Measurements from ENCODE around the gene C16orf96.

DNA sequence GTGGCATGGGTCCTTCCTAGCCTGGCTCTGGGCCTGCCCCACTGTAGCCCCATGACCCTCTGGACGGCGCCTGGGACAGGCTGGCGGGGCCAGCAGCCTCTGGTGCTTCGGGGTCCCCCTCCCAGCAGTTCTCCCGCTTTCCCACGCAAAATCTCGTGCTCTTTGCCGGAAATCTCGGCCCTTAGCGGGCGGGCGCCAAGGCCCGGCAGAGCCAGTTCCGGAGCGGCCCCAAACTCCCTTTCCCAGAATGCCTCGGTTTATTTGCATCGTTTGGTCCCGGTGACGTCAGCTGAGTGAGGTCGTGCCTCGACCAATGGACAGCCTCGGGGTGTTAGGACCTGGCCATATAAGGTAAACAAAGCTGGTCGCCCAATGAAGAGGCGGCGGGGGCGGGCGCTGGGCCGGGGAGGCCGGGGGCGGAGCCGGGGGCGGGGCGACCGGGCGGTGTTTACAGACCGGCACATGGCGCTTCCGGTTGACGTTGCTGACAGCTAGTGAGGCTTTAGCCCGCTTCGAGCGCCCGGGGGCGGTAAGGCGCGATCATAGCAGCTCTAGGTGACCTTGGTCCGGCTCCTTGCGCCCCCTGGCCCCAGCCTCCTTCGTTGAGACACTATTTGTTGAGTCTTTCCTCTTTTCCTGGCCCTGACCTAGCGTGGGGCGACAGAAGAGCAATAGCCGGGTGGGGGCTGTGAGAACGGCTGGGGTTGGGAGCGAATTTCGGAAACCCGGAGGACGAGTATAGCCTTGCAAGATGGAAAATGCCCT is 60.1 kb downstream of the C16orf96 start:
- TF ChIP-seq, protein P1, sequence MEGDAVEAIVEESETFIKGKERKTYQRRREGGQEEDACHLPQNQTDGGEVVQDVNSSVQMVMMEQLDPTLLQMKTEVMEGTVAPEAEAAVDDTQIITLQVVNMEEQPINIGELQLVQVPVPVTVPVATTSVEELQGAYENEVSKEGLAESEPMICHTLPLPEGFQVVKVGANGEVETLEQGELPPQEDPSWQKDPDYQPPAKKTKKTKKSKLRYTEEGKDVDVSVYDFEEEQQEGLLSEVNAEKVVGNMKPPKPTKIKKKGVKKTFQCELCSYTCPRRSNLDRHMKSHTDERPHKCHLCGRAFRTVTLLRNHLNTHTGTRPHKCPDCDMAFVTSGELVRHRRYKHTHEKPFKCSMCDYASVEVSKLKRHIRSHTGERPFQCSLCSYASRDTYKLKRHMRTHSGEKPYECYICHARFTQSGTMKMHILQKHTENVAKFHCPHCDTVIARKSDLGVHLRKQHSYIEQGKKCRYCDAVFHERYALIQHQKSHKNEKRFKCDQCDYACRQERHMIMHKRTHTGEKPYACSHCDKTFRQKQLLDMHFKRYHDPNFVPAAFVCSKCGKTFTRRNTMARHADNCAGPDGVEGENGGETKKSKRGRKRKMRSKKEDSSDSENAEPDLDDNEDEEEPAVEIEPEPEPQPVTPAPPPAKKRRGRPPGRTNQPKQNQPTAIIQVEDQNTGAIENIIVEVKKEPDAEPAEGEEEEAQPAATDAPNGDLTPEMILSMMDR (IDR thresholded peaks at IDR 0.05): peak; percentile 41
- peak; percentile 72 for TF ChIP-seq POLR2A (IDR thresholded peaks at IDR 0.05; ENCODE audit: low read length)
- TF ChIP-seq EP300 (IDR thresholded peaks at IDR 0.05): no peak
- peak; percentile 89 for TF ChIP-seq CHD2 (IDR thresholded peaks at IDR 0.05; ENCODE audit: low read length, partially characterized antibody)
- TF ChIP-seq, protein P2, sequence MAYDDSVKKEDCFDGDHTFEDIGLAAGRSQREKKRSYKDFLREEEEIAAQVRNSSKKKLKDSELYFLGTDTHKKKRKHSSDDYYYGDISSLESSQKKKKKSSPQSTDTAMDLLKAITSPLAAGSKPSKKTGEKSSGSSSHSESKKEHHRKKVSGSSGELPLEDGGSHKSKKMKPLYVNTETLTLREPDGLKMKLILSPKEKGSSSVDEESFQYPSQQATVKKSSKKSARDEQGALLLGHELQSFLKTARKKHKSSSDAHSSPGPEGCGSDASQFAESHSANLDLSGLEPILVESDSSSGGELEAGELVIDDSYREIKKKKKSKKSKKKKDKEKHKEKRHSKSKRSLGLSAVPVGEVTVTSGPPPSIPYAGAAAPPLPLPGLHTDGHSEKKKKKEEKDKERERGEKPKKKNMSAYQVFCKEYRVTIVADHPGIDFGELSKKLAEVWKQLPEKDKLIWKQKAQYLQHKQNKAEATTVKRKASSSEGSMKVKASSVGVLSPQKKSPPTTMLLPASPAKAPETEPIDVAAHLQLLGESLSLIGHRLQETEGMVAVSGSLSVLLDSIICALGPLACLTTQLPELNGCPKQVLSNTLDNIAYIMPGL (CRISPR knock-in tag; IDR thresholded peaks at IDR 0.05; ENCODE audit: borderline replicate concordance): peak; percentile 87; the same call in 1 of the 2 replicates
- no peak; the same call in 1 of the 2 replicates for TF ChIP-seq GATA3 (IDR thresholded peaks at IDR 0.05; ENCODE audit: borderline replicate concordance)
- TF ChIP-seq, protein P3, sequence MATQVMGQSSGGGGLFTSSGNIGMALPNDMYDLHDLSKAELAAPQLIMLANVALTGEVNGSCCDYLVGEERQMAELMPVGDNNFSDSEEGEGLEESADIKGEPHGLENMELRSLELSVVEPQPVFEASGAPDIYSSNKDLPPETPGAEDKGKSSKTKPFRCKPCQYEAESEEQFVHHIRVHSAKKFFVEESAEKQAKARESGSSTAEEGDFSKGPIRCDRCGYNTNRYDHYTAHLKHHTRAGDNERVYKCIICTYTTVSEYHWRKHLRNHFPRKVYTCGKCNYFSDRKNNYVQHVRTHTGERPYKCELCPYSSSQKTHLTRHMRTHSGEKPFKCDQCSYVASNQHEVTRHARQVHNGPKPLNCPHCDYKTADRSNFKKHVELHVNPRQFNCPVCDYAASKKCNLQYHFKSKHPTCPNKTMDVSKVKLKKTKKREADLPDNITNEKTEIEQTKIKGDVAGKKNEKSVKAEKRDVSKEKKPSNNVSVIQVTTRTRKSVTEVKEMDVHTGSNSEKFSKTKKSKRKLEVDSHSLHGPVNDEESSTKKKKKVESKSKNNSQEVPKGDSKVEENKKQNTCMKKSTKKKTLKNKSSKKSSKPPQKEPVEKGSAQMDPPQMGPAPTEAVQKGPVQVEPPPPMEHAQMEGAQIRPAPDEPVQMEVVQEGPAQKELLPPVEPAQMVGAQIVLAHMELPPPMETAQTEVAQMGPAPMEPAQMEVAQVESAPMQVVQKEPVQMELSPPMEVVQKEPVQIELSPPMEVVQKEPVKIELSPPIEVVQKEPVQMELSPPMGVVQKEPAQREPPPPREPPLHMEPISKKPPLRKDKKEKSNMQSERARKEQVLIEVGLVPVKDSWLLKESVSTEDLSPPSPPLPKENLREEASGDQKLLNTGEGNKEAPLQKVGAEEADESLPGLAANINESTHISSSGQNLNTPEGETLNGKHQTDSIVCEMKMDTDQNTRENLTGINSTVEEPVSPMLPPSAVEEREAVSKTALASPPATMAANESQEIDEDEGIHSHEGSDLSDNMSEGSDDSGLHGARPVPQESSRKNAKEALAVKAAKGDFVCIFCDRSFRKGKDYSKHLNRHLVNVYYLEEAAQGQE (IDR thresholded peaks at IDR 0.05): peak; percentile 90
- TF ChIP-seq RAD21 (conservative IDR thresholded peaks at IDR 0.05 in 1 of 2, IDR thresholded peaks at IDR 0.05 in 1 of 2): peak in 1 of 2 experiments; percentile 21; a peak in 2 of 5 replicates
- TF ChIP-seq, protein P4, sequence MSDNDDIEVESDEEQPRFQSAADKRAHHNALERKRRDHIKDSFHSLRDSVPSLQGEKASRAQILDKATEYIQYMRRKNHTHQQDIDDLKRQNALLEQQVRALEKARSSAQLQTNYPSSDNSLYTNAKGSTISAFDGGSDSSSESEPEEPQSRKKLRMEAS (IDR thresholded peaks at IDR 0.05): peak; percentile 94
- TF ChIP-seq KDM5A (IDR thresholded peaks at IDR 0.05): no peak
- TF ChIP-seq CEBPB (IDR thresholded peaks at IDR 0.05): no peak

Measured in A549 (cell line).